HepG2 (cell line): ENCODE measurements around the gene TESPA1. TPM values are rescaled to one million over a fixed set of nuclear protein-coding genes. Genes with fewer than 3 reads are reported as not detected.

Source experiments
- ATAC-seq: fragments of 200-7000 bp; cut with Tn5 transposase; 3 replicates; pipeline ENCODE4 v1.9.1; 2020; ENCODE audit warnings: mild to moderate bottlenecking, moderate library complexity
- BruUV-seq: library from RNA; stranded (reverse); fragments of 400-500 nt; replicated peaks from 2 replicates; lab custom pipeline; 2021; lab: Mats Ljungman, UMichigan
- CTCF ChIA-PET: fragments of 300-600 bp; formaldehyde crosslinking; extraction: SDS; loops from one replicate; lab custom pipeline; 2021; ENCODE audit warnings: low total read pairs, inconsistent platforms, low intra/inter-chr PET ratio; lab: Yijun Ruan, JAX
- POLR2A ChIA-PET: fragments of 350-600 bp; sonication (Branson Sonifier 250); formaldehyde crosslinking; loops from one replicate; lab custom pipeline; 2020; ENCODE audit warnings: antibody characterized with exemption, inconsistent platforms; lab: Yijun Ruan, JAX
- DNase-seq: peaks from one replicate; pipeline ENCODE4 v3.0.0-alpha.2; 2015; ENCODE audit warnings: low spot score
- FAIRE-seq: peaks from 3 replicates; lab custom pipeline; 2011; peaks lifted over from hg19 to GRCh38; lab: Jason Lieb, UNC
- H2AFZ ChIP-seq: one replicate; pipeline ENCODE4 v1.6.1; 2011; ENCODE audit warnings: low read length, inconsistent platforms
- H3K27ac ChIP-seq: fragments of 300-600 bp; 3 replicates; pipeline ENCODE4 v1.8.0; 2011; ENCODE audit warnings: mixed run types, mild to moderate bottlenecking, mixed read lengths, low read length, inconsistent platforms; ENCODE audit not compliant: insufficient read depth; ENCODE audit errors: extremely low read length
- H3K27me3 ChIP-seq, 2 experiments: fragments of 200-600 bp in 1 of 2; 2 replicates in 1 of 2; 3 replicates in 1 of 2; pipeline versions ENCODE4 v1.6.0 to v1.8.0; 2011; ENCODE audit warnings: low read length in 2 of 2, mild to moderate bottlenecking in 2 of 2, moderate library complexity in 2 of 2, inconsistent platforms in 1 of 2; ENCODE audit not compliant: insufficient read depth in 2 of 2, control insufficient read depth in 1 of 2
- H3K36me3 ChIP-seq, 2 experiments: fragments of 200-600 bp in 1 of 2; replicated peaks in 1 of 2; 2 replicates in 1 of 2; 3 replicates in 1 of 2; pipeline versions ENCODE4 v1.5.1 to v1.8.0; 2011; ENCODE audit warnings: low read length in 2 of 2, inconsistent platforms in 1 of 2; ENCODE audit not compliant: insufficient read depth in 2 of 2, control insufficient read depth in 1 of 2
- H3K4me1 ChIP-seq: 2 replicates; pipeline ENCODE4 v1.5.1; 2012; ENCODE audit warnings: low read length, inconsistent platforms; ENCODE audit not compliant: insufficient read depth
- H3K4me2 ChIP-seq: 2 replicates; pipeline ENCODE4 v1.6.0; 2011; ENCODE audit warnings: low read depth, low read length, inconsistent platforms
- H3K4me3 ChIP-seq, 3 experiments: fragments of 200-600 bp in 1 of 3; sonication (generic), shearing (Covaris generic) in 1 of 3; replicated peaks in 1 of 3; 2 replicates each; pipeline ENCODE4 v1.5.1; 2011 to 2016; ENCODE audit warnings: low read length in 3 of 3, inconsistent platforms in 2 of 3, low read depth in 2 of 3, mild to moderate bottlenecking in 2 of 3, control low read depth in 1 of 3, mixed read lengths in 1 of 3; ENCODE audit not compliant: insufficient read depth in 1 of 3
- H3K79me2 ChIP-seq: one replicate; pipeline ENCODE4 v1.6.1; 2011; ENCODE audit warnings: low read length, inconsistent platforms; ENCODE audit not compliant: insufficient read depth
- H3K9ac ChIP-seq: 2 replicates; pipeline ENCODE4 v1.6.0; 2011; ENCODE audit warnings: mild to moderate bottlenecking, low read depth, low read length, inconsistent platforms; ENCODE audit not compliant: insufficient read depth
- H3K9me3 ChIP-seq: 2 replicates; pipeline ENCODE4 v1.5.1; 2012; ENCODE audit warnings: mild to moderate bottlenecking, low read length
- H4K20me1 ChIP-seq: 2 replicates; pipeline ENCODE4 v1.6.0; 2011; ENCODE audit warnings: inconsistent platforms, mild to moderate bottlenecking, low read length, moderate library complexity; ENCODE audit not compliant: insufficient read depth
- CC2D1A ChIP-seq: sonication (generic); formaldehyde crosslinking; IDR thresholded peaks from 2 replicates; pipeline ENCODE4 v1.8.1; 2023; ENCODE audit warnings: mild to moderate bottlenecking, missing genetic modification reagents
- CERS6 ChIP-seq: sonication (generic); formaldehyde crosslinking; IDR thresholded peaks from 2 replicates; pipeline ENCODE4 v1.5.0; 2020; ENCODE audit warnings: missing genetic modification reagents
- FOXK2 ChIP-seq: fragments of 450-650 bp; IDR thresholded peaks from 2 replicates; pipeline ENCODE4 v1.6.1; 2016
- JUNB ChIP-seq: sonication (generic); formaldehyde crosslinking; IDR thresholded peaks from 2 replicates; pipeline ENCODE4 v1.8.0; 2022; ENCODE audit warnings: missing genetic modification reagents, mild to moderate bottlenecking, borderline replicate concordance
- MAF1 ChIP-seq: sonication (generic); formaldehyde crosslinking; IDR thresholded peaks from 2 replicates; pipeline ENCODE4 v1.5.0; 2020; ENCODE audit warnings: missing genetic modification reagents, borderline replicate concordance
- NFIB ChIP-seq: sonication (generic); formaldehyde crosslinking; IDR thresholded peaks from 2 replicates; pipeline ENCODE4 v1.9.0; 2021; ENCODE audit warnings: missing genetic modification reagents, mild to moderate bottlenecking, borderline replicate concordance
- RFX1 ChIP-seq: fragments of 450-650 bp; IDR thresholded peaks from 2 replicates; pipeline ENCODE4 v1.6.1; 2017
- RFX5 ChIP-seq: IDR thresholded peaks from 2 replicates; pipeline ENCODE4 v1.6.1; 2011; ENCODE audit warnings: low read depth, low read length, improper control_type of control experiment
- SATB2 ChIP-seq: sonication (generic); formaldehyde crosslinking; IDR thresholded peaks from 2 replicates; pipeline ENCODE4 v1.5.0; 2020; ENCODE audit warnings: missing genetic modification reagents
- SIN3A ChIP-seq: IDR thresholded peaks from 2 replicates; pipeline ENCODE4 v1.6.1; 2011; ENCODE audit warnings: low read depth, mild to moderate bottlenecking, control low read depth, low read length, borderline replicate concordance
- XBP1 ChIP-seq: sonication (generic); formaldehyde crosslinking; IDR thresholded peaks from 2 replicates; pipeline ENCODE4 v1.5.0; 2020; ENCODE audit warnings: missing genetic modification reagents
- ZC3H13 ChIP-seq: sonication (generic); formaldehyde crosslinking; IDR thresholded peaks from 2 replicates; pipeline ENCODE4 v1.8.1; 2023; ENCODE audit warnings: mild to moderate bottlenecking, missing genetic modification reagents, moderate library complexity
- ZFP36L2 ChIP-seq: sonication (generic); formaldehyde crosslinking; IDR thresholded peaks from 2 replicates; pipeline ENCODE4 v1.4.0; 2020; ENCODE audit warnings: missing genetic modification reagents
- ZFP37 ChIP-seq: sonication (generic); formaldehyde crosslinking; IDR thresholded peaks from 2 replicates; pipeline ENCODE4 v1.4.0; 2020; ENCODE audit warnings: missing genetic modification reagents, borderline replicate concordance
- ZNF18 ChIP-seq: sonication (generic); formaldehyde crosslinking; IDR thresholded peaks from 2 replicates; pipeline ENCODE4 v1.8.0; 2022; ENCODE audit warnings: mild to moderate bottlenecking, missing genetic modification reagents; ENCODE audit not compliant: insufficient replicate concordance
- ZNF441 ChIP-seq: sonication (generic); formaldehyde crosslinking; IDR thresholded peaks from 2 replicates; pipeline ENCODE4 v1.7.0; 2021; ENCODE audit warnings: missing genetic modification reagents, borderline replicate concordance
- ZNF572 ChIP-seq: sonication (generic); formaldehyde crosslinking; IDR thresholded peaks from 2 replicates; pipeline ENCODE4 v1.5.1; 2020; ENCODE audit warnings: mild to moderate bottlenecking, missing genetic modification reagents
- WGBS: methylation state at CpG from one replicate; pipeline ENCODE4 v1.1.6; 2017; ENCODE audit warnings: low lambda C conversion rate; 5-methylcytosine and 5-hydroxymethylcytosine counted together
- in situ Hi-C: cut with HindIII; loops from 2 replicates; pipeline ENCODE4 v1.10.0; 2017; ENCODE audit warnings: low pct_unique_long_range_greater_than_20kb; ENCODE audit not compliant: extremely low pct_ligation_motif_present
- intact Hi-C: fragments of 100-400 bp; cut with micrococcal nuclease; formaldehyde crosslinking; loops from one replicate; pipeline ENCODE4 v1.10.0; 2022; ENCODE audit not compliant: unreplicated experiment
- polyA plus RNA-seq, 8 experiments: library from polyadenylated mRNA; depleted of rRNA in 3 of 8; stranded (reverse) in 7 of 8; unstranded in 1 of 8; fragments of >200 nt; fragmentation: Illumina TruSeq in 4 of 8; extraction: Trizol in 4 of 8; gene quantifications; 2 replicates each; pipeline versions ENCODE4 v1.2.1 to v1.2.3, GENCODE V29; 2011 to 2016; ENCODE audit warnings: low read depth in 4 of 8, missing spikeins in 1 of 8, mixed read lengths in 1 of 8; ENCODE audit not compliant: insufficient read depth in 1 of 8
- total RNA-seq, 5 experiments: library from RNA; depleted of rRNA; stranded (reverse); fragments of >200 nt; fragmentation: Illumina TruSeq; extraction: Trizol; gene quantifications; 2 replicates each; pipeline ENCODE4 v1.2.3, GENCODE V29; 2016; ENCODE audit warnings: low read depth in 1 of 5

Gene TESPA1
- total and polyA plus RNA-seq, 2 of the 13 experiments (the other 11 are each of a cell fraction or from before 2014, with no cell fraction given), result not detected

- in situ Hi-C loops, result no loop called here
- FAIRE-seq, result no peak
Observed at GRCh38 chr12:54977155-54977554, 7.4 kb downstream of the TESPA1 start.

More at GRCh38 chr12:54977155-54977554, 7.4 kb downstream of the TESPA1 start:
- ChIA-PET POLR2A (no interaction called here), CTCF (no interaction called here)
- no peaks in the 10 kb centered on the region for H3K4me1 ChIP-seq
- no peak overlapping the region for H3K4me3 ChIP-seq
- no peaks in the 10 kb centered on the region for H3K27me3 ChIP-seq
- H3K9ac ChIP-seq, result no peak overlapping the region
- BruUV-seq, result no TSS peak
- H3K4me2 ChIP-seq, result no peak overlapping the region
- no peaks in the 10 kb centered on the region for H3K36me3 ChIP-seq
- no peak overlapping the region for H2AFZ ChIP-seq
- H3K27ac ChIP-seq, result no peak overlapping the region
- WGBS, result 2% methylated on average over 3 of the region's 3 CpGs
- TF ChIP-seq ZNF18, result no peak
- TF ChIP-seq ZFP36L2, result no peak
- TF ChIP-seq ZFP37, result no peak
- TF ChIP-seq RFX1, result no peak
- no peak for TF ChIP-seq ZC3H13 (CRISPR knock-in tag)
- TF ChIP-seq SIN3A, result no peak
- no peak for TF ChIP-seq XBP1 (CRISPR knock-in tag)
- TF ChIP-seq RFX5, result no peak
- TF ChIP-seq ZNF441 (CRISPR knock-in tag), result no peak
- TF ChIP-seq MAF1 (CRISPR knock-in tag), result no peak
- no peak for TF ChIP-seq SATB2
- TF ChIP-seq FOXK2, result no peak
- TF ChIP-seq ZNF572, result no peak
- TF ChIP-seq CC2D1A, result no peak
- TF ChIP-seq NFIB (CRISPR knock-in tag), result no peak
- TF ChIP-seq CERS6 (CRISPR knock-in tag), result no peak
- TF ChIP-seq JUNB (CRISPR knock-in tag), result no peak
- TF ChIP-seq, all 625 proteins: peak for 0
- Histone ChIP-seq H3K9me3 (no peaks in the 10 kb centered on the region), H3K79me2 (no peaks in the 10 kb centered on the region), H4K20me1 (no peaks in the 10 kb centered on the region)
- DNase-seq (no peak), ATAC-seq (no peak)
- intact Hi-C loops, result no loop called here
